Non-pigmented ciliary epithelial cell (primary cell): ENCODE measurements around the gene PELI3.

Source experiments
- DNase-seq: peaks from one replicate; pipeline ENCODE4 v3.0.0-alpha.2; 2010; ENCODE audit warnings: low read depth

PELI3 gene

DNA sequence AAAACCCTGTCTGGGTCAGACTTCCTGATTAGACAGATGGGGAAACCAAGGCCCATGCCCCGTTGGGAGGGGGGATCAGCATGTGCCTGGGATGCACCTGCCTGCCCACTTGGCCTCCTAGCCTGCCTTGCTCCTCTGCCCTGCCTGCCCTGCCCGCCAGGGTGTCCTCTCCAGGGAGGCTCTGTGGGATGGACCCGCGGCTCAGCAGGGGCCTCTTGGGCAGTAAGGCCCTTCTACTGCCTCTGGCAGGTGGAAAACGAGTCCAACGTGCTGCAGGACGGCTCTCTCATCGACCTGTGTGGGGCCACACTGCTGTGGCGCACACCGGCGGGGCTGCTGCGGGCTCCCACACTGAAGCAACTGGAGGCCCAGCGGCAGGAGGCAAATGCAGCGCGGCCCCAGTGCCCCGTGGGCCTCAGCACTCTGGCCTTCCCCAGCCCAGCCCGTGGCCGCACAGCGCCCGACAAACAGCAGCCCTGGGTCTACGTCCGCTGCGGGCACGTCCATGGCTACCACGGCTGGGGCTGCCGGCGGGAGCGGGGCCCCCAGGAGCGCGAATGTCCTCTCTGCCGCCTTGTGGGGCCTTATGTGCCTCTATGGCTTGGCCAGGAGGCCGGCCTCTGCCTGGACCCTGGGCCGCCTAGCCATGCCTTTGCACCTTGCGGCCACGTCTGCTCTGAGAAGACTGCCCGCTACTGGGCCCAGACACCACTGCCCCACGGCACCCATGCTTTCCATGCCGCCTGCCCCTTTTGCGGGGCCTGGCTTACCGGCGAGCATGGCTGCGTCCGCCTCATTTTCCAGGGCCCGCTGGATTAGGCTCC, 8.9 kb downstream of the PELI3 start:
- no peak for DNase-seq

DNA sequence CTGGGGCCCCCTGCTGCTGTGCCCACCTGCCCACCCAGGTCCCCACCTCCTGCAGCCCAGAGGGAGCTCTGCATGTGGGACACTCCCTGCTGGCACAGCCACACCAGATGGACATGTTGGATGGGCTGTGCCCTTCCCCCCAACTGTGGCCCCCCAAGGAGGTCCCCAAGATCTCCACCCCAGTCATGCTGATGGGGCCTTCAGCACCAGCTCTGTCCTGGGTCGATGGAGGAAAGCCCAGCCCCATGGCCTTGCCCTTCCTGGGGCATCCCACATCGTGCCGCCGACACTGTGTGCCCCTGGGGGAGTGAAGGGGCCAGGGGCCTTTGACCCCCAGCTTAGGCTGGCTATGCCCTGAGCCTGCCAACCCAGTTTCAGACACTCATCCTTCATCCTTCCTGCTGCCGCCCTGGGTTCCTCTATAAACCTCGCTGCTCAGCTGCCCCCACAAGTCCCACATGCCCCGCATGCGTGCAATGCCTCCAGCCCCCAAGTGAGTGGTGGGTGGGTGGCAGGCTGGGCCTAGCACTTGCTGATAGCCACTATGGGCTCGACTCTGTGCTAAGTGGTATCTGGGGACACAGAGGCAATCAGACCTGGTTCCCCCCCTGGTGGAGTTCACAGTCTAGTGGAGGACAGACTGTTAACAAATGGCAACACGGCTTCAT, 9.6 kb downstream of the PELI3 start:
- DNase-seq: no peak

DNA sequence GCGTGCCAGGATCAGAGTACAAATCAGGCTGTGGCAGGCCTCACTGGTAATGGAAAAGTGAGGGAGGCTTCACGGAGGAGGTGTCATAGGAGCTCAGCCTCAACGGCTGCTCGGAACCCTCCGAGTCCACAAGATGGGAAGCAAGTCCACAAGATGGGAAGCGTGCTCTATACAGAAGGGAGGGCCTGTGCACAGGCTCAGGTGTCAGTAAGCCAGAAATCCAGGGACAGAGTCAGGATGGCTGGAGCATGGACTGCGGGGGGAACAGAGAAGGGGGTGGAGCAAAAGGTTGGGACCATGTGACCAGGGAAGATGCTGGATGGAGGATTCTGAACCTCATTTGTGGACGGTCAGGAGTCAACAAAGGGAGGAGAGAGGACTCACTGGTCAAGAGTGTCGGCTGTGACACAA, 10.1 kb downstream of the PELI3 start:
- DNase-seq: no peak

DNA sequence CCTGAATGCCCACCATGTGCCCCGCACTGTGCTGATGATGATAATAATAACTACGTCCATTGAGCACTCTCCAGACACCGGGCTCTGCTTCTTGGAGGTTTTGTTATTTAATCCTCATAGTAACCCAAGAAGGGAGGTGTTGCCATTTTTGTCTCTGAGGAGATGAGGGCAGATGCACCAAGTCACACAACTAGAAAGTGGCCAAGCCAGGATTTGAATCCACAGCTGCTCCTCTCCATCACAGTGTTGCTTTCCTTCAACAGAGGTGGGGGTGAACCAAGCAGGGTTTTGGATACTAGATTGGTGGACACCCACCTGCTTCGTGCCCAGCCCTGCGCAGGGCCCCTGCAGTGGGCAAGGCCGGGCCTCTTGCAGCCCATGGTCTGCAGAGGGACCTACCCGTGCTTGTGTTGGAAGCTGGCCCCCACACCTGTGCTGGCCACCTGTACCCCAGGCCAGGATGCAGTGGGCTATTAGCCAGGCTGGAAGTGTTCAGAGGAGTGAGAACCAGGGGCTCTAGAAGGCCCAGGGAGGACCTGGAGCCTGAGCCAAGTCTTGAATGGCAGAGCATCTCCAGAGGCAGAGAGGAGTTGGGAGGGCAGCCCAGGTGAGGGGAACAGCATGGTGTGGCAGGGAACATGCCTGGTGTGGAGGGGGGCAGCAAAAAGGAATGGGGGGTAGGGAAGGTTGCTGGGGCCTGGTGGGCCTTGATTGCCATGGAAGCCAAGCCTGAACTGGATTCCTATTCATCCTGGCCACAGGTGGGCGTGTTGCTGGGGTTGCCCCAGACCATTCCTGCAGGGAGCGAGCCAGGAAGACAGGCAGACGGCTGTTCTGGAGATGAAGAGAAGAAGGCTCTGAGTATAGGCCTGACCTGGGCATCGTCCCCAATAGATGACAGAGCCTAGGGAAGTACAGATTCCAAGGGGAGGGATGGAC, 10.8 kb downstream of the PELI3 start:
- no peak for DNase-seq

DNA sequence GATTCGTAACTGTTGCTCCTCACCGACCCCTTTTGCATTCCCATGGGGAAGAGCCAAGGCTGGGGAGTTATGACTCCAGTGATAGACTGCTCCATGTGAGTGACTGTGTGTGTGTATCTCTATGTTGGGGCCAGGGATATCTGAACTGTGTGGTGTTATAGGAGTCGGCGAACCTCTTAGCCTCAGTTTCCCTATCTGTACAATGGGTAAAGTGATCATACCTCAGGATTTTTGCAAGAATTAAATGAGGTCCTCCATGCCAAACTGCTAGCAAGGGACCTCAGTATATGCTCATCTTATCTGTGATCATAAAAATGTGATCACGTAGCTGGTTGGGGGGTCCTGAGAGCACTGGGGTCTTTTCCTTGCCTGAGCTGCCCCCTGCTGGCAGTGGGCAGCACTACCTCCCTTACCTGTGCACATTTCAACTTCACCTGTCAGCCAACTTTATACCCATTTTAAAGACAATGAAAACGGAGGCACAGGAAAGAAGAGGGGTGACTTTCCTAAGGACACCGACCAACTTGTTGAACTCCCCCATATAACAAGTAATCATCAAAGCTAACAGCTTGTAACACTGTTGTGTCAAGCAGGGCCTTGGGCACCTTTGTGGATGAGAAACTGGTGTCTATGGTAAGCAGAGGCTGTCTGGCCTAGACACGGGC, 12.2 kb downstream of the PELI3 start:
- no peak for DNase-seq

DNA sequence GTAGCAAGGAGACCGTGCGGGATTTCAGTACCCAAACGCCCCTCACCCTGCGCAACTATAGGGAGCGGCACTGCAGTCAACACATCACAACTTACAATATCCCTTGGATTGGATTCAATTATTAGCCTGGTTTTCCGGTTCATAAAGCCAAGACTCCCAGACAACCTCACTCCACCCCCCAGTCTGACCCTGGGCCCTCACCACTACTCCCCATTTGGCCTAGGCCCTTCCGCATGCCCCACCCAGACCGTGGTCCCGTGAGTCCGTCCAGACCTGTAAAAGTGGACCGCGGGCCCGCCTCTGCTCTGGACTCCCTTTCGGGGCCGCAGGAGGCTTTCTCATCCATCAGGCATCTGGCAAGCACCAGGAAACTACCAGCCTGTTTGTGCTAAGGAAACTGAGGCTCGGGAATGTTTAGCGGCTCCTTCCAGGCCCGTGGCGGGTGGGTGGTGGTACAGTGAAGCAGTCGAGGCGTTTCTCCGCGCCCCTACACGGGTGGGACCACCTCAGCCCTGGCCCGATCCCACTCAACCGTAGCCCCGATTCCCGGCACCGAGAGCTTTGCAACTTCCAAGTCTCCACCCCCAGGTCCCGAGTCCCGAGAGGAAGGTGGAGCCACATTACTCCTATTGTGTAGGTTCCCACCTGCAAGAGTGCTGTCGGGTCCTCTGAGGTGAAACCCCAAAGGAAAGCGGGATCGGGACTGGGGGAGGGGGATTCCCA, 12.8 kb downstream of the PELI3 start:
- DNase-seq: no peak

DNA sequence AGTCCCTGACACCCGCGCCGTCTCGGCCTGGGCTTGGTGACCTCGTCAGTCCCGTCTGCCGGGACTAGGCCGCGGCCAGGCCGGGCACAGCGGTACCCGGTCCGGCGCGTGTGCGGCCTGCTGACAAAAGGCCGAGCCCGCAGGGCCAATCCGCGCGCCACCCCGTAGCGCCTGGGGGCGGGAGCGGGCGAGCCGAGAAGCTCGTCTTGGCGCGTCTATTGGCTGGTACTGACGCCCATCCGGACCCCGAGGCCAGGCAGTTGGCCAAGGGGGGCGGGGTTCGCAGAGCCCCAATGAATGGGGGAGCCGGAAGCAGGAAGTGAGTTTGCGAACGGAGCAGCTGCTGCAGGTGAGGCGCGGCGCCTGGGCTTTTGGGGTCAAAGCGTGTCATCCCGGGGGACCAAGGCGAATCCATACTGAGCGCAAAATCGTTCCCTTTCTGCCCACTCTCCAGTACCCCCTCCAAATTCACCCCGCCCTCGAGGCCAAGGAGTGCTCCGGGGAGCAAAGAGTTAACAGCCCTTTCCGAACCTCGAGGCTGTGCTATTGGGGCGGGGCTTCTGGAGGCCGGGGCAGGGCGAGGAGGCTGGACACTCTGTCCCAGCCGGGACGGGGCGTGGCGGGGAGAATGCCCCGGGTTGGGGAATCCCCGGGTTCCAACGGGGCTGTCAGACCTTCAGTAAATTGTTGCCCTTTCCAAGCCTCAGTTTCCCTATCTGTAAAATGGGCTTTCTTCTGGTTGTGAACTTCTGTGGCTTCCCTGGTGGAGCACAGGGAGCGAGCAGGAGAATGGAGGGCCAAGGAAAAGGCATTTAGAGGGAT, 13.6 kb downstream of the PELI3 start, which contains the start of gene DPP3:
TSS of gene DPP3 (plus strand) at position 318 of the 822 bp plus-strand sequence. CDS start 1,767 bp downstream, outside the sequence.
- peak; percentile 65 for DNase-seq

DNA sequence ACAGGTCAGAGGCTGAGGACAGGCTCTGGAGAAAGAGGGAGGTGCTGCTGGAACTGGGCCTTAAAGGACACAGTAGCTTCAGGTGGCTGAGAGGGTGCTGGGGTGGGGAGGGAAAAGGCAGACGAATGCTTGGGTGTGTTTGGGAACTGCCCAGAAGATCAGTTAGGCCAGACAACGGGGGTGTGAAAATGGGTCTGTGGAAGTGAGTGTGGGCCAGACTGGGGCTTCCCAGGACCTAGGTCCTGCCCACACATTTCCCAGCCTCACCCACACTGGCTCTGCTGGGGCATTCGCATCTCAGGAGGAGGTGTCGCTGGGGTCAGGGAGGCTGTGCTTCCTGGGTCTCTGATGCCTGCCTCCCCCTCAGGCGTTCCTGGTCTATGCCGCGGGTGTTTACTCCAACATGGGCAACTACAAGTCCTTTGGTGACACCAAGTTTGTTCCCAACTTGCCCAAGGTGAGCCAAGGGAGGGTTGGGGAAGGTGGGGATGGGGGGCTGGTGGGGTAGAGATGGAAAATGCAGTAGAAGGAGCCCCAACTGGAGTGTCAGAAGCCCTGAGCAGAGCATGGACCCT, 18.2 kb downstream of the PELI3 start:
- no peak for DNase-seq

DNA sequence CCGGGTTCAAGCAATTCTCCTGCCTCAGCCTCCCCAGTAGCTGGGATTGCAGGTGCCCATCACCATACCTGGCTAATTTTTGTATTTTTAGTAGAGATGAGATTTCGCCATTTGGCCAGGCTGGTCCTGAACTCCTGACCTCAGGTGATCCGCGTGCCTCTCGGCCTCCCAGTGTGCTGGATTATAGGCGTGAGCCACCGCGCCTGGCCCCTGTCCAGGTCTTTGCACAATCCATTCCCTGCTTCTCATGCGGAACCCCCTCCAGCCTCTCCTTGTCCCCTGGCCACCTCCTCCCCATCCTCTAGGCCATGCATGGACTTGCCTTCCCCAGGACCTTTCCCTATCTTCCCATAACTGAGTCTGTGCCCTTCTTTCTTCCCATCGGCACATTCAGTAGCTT, 22.3 kb downstream of the PELI3 start:
- no peak for DNase-seq

DNA sequence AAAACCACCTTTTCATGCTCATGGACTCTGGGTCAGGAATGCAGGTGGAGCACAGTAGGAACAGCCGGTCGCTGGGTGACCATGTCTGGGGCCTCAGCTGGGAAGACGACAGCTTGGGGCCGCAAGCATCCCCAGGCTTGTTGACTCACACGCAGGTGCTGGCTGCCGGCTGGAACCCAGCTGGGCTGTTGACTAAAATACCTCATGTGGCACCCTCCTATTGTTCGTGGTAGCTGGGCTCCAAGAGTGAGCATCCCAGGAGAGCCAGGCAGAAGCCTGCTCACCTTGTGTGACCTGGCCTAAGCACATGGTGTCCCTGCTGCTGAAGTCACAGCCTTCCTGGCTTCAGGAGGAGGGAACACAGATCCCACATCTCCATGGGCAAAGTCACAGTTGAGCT, 22.9 kb downstream of the PELI3 start:
- DNase-seq: no peak

DNA sequence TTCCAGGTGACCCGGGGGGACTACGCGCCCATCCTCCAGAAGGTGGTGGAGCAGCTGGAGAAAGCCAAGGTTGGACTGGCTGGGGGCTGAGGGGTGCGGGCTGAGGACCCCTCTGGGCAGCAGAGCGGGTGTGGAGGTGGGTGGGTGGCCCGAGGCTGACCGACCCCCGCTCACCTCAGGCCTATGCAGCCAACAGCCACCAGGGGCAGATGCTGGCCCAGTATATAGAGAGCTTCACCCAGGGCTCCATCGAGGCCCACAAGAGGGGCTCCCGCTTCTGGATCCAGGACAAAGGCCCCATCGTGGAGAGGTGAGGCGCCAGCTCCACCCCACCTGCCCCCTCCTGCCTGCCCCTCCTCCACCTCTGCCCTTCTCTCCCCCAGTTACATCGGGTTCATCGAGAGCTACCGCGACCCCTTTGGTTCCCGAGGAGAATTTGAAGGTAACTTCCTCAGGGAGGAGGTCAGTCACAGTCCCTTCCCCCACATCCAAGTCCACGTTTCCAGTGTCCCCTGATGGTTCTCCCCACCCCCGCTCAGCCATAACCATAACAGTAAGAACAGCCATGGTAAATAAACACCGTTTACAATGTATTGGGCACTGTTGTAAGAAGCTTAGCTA, 24.7 kb downstream of the PELI3 start:
- no peak for DNase-seq

DNA sequence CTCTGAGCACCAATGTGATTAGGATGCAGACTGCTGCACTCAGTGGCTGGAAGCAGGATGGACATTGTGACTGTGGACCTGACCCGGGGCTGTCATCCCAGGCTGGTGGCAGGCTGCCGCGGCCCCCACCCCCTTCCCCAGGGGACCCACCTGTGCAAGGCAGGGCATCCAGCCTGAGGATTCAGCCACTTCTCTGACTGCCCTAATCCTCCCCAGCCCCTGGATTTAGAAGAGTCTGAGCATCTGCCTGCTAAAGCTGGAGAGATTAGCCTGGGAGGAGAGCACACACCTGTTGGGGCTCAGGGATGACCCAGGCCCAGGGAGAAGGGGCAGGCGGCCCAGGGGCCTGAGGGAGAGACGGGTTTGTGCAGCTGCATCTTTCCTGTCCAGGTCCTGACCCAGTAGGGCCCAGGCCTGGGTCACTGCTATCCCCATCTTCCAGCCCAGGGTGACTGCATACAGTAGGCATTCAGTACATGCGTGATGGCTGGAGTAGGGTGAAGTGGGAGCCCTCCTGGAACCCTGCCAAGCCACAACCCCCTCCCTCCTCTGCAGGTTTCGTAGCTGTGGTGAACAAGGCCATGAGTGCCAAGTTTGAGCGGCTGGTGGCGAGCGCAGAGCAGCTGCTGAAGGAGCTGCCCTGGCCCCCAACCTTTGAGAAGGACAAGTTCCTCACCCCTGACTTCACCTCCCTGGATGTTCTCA, 25.6 kb downstream of the PELI3 start:
- DNase-seq: no peak

DNA sequence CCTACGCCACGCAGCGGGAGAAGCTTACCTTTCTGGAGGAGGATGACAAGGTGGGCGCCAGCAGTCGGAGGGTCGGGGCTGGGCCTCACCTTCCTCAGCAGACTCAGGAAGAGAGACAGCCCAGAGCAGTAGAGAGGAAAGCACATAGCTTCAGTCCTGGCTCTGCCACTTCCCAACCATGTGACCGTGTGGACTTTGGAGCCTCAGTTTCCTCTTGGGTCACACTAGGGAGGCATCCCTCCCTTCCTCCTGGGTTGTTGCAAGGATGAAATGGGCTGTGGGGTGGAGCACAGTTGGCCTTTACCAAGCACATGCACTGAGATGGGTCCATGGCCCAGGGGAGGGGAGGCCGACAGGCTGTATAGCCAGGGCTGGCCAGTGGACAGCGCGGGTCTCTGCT, 26.4 kb downstream of the PELI3 start:
- DNase-seq: no peak

DNA sequence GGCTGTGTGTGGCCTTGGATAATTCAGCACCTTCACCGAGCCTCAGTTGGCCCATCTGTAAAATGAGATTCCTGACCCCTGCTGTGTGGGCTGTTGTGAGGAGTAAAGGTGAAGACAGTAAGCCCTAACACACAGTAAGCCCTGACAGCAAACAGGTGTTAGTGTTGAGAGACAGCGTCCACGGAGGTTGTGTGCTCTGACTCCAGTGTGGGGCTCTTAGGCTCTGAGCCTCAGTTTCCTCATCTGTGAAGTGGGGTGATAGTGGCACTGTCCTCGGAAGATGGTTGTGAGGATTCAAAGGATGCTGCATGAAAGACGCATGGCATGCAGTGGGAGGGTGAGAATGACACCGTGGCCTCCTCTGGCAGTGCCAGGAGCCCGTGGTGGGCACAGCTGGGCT, 27.8 kb downstream of the PELI3 start:
- DNase-seq: no peak

DNA sequence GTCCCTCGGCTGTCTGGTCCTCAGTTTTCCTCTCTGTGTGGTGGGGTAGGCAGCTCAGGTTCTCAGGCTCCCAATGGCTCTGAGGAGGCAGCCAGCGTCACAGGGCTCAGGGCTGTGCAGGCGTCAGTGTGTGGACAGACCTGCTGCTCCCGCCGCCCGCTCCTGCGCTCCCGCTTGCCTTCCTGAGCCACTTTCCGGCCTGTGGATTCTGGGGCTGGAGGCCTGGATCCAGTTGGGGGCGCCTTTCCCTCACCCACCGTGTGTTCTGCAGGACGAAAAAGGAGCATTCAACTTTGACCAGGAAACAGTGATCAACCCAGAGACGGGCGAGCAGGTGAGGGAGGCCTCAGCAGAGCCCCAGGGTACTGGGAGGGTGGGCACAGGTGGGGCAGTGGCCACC, 28.2 kb downstream of the PELI3 start:
- DNase-seq: no peak

DNA sequence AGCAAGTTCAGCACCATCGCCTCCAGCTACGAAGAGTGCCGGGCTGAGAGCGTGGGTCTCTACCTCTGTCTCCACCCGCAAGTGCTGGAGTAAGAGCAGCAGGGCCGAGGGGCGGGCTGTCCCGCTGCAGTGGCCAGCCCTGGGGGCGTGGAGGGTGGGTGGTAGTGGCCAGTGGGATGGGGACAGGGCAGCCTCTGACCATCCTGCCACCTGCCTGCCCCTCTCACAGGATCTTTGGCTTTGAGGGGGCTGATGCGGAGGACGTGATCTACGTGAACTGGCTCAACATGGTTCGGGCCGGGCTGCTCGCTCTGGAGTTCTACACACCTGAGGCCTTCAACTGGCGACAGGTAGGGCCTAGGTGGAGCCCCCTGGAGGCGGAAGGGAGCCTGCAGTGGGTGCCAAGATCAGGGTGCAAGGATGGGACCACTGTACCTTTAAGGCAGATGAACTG, 28.7 kb downstream of the PELI3 start:
- DNase-seq: no peak

DNA sequence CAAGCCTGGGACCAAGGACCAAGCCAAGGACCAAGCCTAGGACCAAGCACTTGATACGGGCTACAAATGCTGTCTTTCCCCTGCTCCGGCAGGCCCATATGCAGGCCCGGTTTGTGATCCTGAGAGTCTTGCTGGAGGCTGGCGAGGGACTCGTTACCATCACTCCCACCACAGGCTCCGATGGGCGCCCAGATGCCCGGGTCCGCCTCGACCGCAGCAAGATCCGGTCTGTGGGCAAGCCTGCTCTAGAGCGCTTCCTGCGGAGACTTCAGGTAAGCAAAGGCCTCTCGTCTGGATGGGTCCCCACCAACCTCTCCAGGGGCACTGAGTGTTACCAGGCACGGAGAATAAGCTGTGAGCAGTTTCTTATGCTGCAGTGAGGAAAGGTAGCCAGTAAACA, 30.5 kb downstream of the PELI3 start:
- no peak for DNase-seq

DNA sequence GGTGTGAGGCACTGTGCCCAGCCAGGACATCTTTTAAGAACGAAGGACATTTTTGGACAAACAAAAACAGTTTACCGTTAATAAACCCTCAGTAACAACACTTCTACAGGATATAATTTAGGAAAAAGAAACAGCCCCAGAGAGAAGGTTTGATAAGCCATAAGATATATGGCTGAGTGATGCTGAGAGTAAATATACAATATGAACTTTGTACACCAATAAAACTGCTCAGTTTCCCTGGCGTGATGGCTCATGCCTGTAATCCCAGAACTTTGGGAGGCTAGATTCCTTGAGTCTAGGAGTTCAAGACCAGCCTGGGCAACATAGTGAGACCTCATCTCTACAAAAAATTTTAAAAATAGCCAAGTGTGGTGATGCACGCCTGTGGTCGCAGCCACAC, 31.8 kb downstream of the PELI3 start:
- no peak for DNase-seq
